HG03520 (cell line): ENCODE results near the gene OTOA.
A peak's percentile ranks its signal among the peaks of the same experiment; 100 is the strongest.
"Not testable (repeated sequence)": the region's sequence is repeated elsewhere in the genome, so short reads cannot be mapped to it uniquely, and the experiment has no call there.

Source experiments
- ATAC-seq: cut with Tn5 transposase; IDR thresholded peaks from one replicate; pipeline ENCODE4 v1.9.1; 2021; ENCODE audit warnings: mild to moderate bottlenecking, moderate library complexity; ENCODE audit not compliant: unreplicated experiment

The OTOA gene

DNA sequence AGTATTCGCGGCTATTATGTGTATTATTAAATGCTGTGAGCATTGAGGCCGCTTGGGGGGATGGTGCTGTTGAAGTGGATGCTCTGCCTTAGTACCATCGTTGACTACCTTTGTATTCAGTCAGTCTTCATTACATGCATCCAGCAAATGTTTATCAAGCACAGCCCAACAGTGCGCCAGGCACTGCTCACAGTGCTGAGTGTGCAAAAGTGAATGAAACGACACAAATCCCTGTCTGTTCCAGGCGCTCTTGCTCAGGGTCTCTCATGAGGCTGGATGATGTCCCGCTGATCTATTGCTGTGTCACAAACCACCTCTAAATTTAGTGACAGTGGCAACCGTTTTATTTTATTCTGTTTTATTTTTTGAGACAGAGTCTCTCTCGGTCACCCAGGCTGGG, 53.8 kb downstream of the OTOA start:
- no peak for ATAC-seq

DNA sequence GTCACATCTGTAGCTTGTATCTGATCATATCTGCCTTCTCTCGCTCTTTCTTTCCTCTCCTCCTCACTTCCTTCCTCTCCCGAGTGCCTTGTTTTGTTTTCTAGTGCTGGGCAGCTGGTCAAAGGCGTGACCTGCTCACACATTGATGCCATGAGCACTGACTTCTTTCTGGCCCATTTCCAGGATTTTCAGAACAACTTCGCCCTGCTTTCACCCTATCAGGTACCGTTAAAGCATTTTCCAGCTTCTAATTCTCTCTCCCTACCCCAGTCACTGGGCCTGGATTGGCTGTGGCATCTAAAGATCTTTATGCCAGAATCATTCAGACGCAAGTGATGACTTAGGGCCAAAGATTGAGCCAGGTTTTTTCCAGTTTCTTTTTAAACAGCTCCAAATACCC, 55.5 kb downstream of the OTOA start:
- ATAC-seq, result no peak

- ATAC-seq, result no peak
Measured at GRCh38 chr16:21720533-21720932, 56.8 kb downstream of the OTOA start.

GRCh38 chr16:21722771-21723455, 59.1 kb downstream of the OTOA start:
- ATAC-seq, result no peak

- ATAC-seq, result no peak
Measured at GRCh38 chr16:21723532-21723931, 59.8 kb downstream of the OTOA start.

- ATAC-seq, result no peak
Measured at GRCh38 chr16:21727344-21727743, 63.6 kb downstream of the OTOA start.

DNA sequence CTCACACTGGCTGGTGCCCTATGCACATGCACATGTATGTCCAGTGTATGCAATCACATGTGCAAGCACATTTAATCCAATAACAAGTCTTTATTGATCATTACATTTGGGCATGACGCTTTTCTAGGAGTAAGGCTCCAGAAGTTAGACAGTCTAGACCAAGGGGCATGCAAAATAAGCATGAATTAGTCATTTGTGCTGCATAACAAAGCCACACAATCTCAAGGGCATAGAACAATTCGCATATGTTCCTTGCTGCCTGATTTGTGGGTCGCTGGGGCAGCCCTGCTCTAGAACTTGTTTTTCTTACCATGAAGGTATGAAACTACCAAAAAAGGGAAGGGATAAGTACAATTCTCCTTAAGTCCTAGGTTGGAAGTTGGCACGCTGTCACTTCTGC, 67.5 kb downstream of the OTOA start:
- ATAC-seq, result not testable (repeated sequence)

GRCh38 chr16:21740637-21741036, 76.9 kb downstream of the OTOA start:
- ATAC-seq, result not testable (repeated sequence)

- ATAC-seq, result not testable (repeated sequence)
Measured at GRCh38 chr16:21756192-21757079, 92.7 kb downstream of the OTOA start.

- peak; percentile 61 for ATAC-seq
Measured at GRCh38 chr16:21757080-21757671, 93.4 kb downstream of the OTOA start.

- ATAC-seq, result not testable (repeated sequence)
Measured at GRCh38 chr16:21768280-21768679, 104.5 kb downstream of the OTOA start.

DNA sequence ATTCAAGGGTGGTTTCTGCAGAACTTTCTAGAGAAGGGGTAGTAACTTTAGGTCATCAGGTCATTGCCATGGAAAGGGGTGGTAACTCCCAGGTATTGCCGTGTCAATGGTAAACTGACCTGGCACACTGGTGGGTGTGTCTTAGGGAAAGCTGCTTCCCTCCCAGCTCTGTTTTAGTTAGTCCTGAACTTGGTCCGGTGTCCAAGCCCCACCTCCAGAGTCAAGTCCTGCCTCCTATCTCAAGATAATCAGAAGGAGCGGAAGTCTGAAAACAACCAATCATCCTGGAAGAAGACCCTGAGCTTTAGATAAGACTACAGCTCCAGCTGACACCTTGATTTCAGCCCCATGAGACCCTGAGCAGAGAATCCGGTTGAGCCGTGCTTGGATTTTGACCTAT, 105.0 kb downstream of the OTOA start:
- ATAC-seq, result not testable (repeated sequence)

- ATAC-seq, result not testable (repeated sequence)
Measured at GRCh38 chr16:21769284-21769683, 105.5 kb downstream of the OTOA start.

GRCh38 chr16:21770584-21770983, 106.8 kb downstream of the OTOA start:
- ATAC-seq, result not testable (repeated sequence)

- ATAC-seq, result not testable (repeated sequence)
Measured at GRCh38 chr16:21772547-21773206, 108.9 kb downstream of the OTOA start.

- ATAC-seq, result not testable (repeated sequence)
Measured at GRCh38 chr16:21773207-21773553, 109.4 kb downstream of the OTOA start.

- ATAC-seq, result not testable (repeated sequence)
Measured at GRCh38 chr16:21780525-21780924, 116.8 kb downstream of the OTOA start.

GRCh38 chr16:21790506-21790905, 126.7 kb downstream of the OTOA start:
- ATAC-seq, result not testable (repeated sequence)

DNA sequence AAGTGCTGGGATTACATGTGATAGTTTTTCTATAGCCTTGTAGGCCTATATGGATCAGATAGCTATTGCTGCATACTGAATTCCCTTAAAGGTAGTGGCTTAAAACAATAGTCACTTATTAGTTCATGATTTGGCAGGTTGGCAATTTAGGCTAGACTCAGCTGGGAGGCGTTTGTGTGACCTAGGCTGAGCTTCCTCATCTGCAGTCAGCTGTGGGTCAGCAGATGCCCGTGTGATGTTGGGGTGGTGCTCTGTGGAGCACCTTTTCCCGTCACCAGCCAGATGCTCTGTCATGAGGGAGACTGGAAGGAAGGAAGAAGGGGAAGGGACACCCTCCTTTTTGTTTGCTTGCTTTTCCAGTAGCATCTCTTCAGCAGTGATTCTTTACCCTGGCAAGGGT, 129.5 kb downstream of the OTOA start:
- ATAC-seq, result not testable (repeated sequence)

- ATAC-seq, result not testable (repeated sequence)
Measured at GRCh38 chr16:21798601-21799000, 134.8 kb downstream of the OTOA start.
